Ovary (tissue), 9 donors: ENCODE data around the gene CCDC175. TPM values are rescaled to one million over a fixed set of nuclear protein-coding genes. Genes with fewer than 3 reads are reported as not detected.

Source experiments
- DNase-seq, 5 donors: peaks; one replicate each; pipeline ENCODE4 v3.0.0-alpha.2; 2019 to 2020
- H3K27ac ChIP-seq, 2 donors: fragments of 200-600 bp; one replicate each; pipeline versions ENCODE4 v1.5.1 to v1.8.0; 2019 to 2022
- H3K27me3 ChIP-seq: fragments of 200-600 bp; one replicate; pipeline ENCODE4 v1.8.0; 2022
- H3K36me3 ChIP-seq: fragments of 200-600 bp; sonication (generic); one replicate; pipeline ENCODE4 v1.5.1; 2019
- H3K4me1 ChIP-seq: one replicate; pipeline ENCODE4 v1.8.1; 2013; ENCODE audit warnings: mild to moderate bottlenecking, moderate library complexity; ENCODE audit not compliant: insufficient read depth
- H3K4me3 ChIP-seq: fragments of 200-600 bp; sonication (generic); one replicate; pipeline ENCODE4 v1.5.1; 2017
- H3K9me3 ChIP-seq, 2 donors: fragments of 200-600 bp in 1 of 2; sonication (generic) in 1 of 2; one replicate each; pipeline versions ENCODE4 v1.5.1 to v1.8.1; 2013 to 2019; ENCODE audit warnings: mild to moderate bottlenecking in 1 of 2, moderate library complexity in 1 of 2
- EP300 ChIP-seq: sonication (generic); formaldehyde crosslinking; IDR thresholded peaks from one replicate; pipeline ENCODE4 v1.6.1; 2017; ENCODE audit warnings: antibody characterized with exemption
- POLR2A ChIP-seq: fragments of 450-650 bp; IDR thresholded peaks from one replicate; pipeline ENCODE4 v1.6.1; 2017; ENCODE audit warnings: antibody characterized with exemption, mild to moderate bottlenecking, moderate library complexity
- WGBS, 3 donors: extraction: QIAGEN DNeasy Blood & Tissue Kit in 1 of 3; methylation state at CpG; one replicate each; pipeline versions ENCODE4 v1.1.5 to v1.1.7; 2013 to 2017; 5-methylcytosine and 5-hydroxymethylcytosine counted together
- intact Hi-C, 4 donors: fragments of 100-400 bp; cut with DNase I; formaldehyde crosslinking; loops; one replicate each; pipeline versions ENCODE4 v1.11.0 to v1.15.1; 2022 to 2023
- polyA plus RNA-seq, 2 donors: library from polyadenylated mRNA; stranded (reverse); fragments of 200-250 nt in 1 of 2; fragments of 350-450 nt in 1 of 2; fragmentation: Illumina TruSeq in 1 of 2; extraction: RNeasy Lipid Tissue Mini Kit (QIAGEN cat#74804) in 1 of 2; gene quantifications; one replicate each; pipeline ENCODE4 v1.2.3, GENCODE V29; 2013 to 2014
- total RNA-seq, 7 donors: library from RNA; depleted of rRNA in 2 of 7; stranded (reverse); fragments of >200 nt in 2 of 7; fragmentation: NEBNext Ultra II Directional in 3 of 7; extraction: Animal tissue kit (Norgen Biotek cat#: 25700) in 3 of 7; gene quantifications; one replicate each; pipeline versions ENCODE4 v1.1.0 to v1.2.4, GENCODE V29; 2016 to 2023
- TF ChIP-seq, protein P1 (sequence below), 3 donors: fragments of 450-650 bp in 2 of 3; fragments of 200-600 bp in 1 of 3; IDR thresholded peaks; one replicate each; pipeline versions ENCODE4 v1.5.1 to v1.8.0; 2016 to 2022; ENCODE audit warnings: antibody characterized with exemption in 3 of 3, mild to moderate bottlenecking in 1 of 3
- donor health status: DM: no; HTN: no; CAD: no; lungs with moderate emphysema.
- donor health status: DM: no; HTN: no; CAD: no.
- donor health status: Bipolar disorder and iron deficiency.
- donor health status: DM: yes; HTN: yes; CAD: no.
- donor health status: DM: no; HTN: no; CAD: no.
- donor health status: DM: yes; HTN: yes; CAD: no.

Gene CCDC175
- total and polyA plus RNA-seq, 9 donors, result 0.34 TPM; not detected in 8

DNA sequence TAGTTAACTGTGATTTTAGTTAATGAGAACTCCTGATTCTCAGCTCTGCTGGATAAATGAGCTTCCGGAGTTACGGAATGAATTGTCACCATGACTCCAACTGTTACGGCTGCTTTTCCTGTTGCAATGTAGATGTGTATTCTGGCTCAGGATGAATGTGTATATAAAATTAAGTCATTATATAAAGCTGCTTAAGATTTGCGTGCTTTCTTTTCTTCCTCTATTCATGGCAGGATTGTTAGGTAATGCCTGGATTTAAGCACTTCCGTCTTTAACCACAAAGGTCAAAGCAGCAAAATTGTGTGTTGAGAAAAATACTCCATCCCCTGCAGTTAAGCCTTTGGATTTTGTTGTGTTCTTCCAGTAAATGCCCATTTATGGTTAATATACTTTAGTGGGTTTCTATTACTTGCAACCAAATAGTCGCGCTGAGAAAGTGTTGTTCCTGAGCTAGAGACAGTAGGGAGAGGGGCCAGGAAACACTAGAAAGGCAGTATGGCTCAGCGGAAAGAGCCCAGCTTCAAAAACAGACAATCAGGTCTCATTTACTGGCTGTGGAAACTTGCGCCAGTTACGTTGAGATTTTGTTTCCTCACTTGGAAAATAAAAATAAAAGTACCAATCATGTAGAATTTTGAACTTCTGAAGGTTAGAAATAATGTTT lies 9.4 kb upstream of the CCDC175 start:
- Histone ChIP-seq H3K9me3 (no peaks in the 10 kb centered on the region), H3K27me3 (no peaks in the 10 kb centered on the region), H3K4me3 (no peak overlapping the region), H3K27ac (no peak overlapping the region), H3K4me1 (no peaks in the 10 kb centered on the region), H3K36me3 (no peaks in the 10 kb centered on the region)
- DNase-seq, result no peak
- WGBS, 3 donors, result 80 to 83% (median 82%) methylated on average over 10 of the region's 10 CpGs
- TF ChIP-seq EP300, result no peak
- TF ChIP-seq POLR2A, result no peak
- TF ChIP-seq, protein P1, sequence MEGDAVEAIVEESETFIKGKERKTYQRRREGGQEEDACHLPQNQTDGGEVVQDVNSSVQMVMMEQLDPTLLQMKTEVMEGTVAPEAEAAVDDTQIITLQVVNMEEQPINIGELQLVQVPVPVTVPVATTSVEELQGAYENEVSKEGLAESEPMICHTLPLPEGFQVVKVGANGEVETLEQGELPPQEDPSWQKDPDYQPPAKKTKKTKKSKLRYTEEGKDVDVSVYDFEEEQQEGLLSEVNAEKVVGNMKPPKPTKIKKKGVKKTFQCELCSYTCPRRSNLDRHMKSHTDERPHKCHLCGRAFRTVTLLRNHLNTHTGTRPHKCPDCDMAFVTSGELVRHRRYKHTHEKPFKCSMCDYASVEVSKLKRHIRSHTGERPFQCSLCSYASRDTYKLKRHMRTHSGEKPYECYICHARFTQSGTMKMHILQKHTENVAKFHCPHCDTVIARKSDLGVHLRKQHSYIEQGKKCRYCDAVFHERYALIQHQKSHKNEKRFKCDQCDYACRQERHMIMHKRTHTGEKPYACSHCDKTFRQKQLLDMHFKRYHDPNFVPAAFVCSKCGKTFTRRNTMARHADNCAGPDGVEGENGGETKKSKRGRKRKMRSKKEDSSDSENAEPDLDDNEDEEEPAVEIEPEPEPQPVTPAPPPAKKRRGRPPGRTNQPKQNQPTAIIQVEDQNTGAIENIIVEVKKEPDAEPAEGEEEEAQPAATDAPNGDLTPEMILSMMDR (IDR thresholded peaks at IDR 0.05), result no peak
- intact Hi-C loops, result no loop called here

DNA sequence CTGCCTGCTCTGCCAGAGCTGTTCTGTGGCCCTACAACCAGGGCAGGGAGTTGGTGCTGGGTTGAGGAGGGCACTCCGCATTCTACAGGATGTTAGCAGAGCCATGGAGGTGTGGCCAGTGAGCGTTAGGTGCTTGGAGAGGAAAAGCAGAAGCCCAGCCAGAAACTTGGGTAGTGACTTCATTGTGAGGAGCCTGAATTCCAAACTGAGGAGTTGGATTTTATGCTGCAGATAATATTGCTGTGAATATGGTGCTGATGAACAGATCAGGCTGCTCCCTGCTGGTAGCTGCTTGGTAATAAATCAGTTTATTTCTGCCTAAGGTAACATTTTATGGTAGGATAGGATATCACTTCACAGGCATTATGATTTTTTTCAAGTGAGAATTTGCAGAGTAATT lies 7.1 kb upstream of the CCDC175 start:
- Histone ChIP-seq H3K27ac (no peak overlapping the region), H3K4me1 (no peaks in the 10 kb centered on the region), H3K27me3 (no peaks in the 10 kb centered on the region), H3K36me3 (no peaks in the 10 kb centered on the region), H3K9me3 (no peaks in the 10 kb centered on the region), H3K4me3 (no peak overlapping the region)
- WGBS, 3 donors, result 39 to 56% (median 49%) methylated on average over 2 of the region's 2 CpGs
- TF ChIP-seq, protein P1 (IDR thresholded peaks at IDR 0.05), result no peak
- TF ChIP-seq EP300 (no peak), POLR2A (no peak)
- intact Hi-C loops, result no loop called here
- no peak for DNase-seq

DNA sequence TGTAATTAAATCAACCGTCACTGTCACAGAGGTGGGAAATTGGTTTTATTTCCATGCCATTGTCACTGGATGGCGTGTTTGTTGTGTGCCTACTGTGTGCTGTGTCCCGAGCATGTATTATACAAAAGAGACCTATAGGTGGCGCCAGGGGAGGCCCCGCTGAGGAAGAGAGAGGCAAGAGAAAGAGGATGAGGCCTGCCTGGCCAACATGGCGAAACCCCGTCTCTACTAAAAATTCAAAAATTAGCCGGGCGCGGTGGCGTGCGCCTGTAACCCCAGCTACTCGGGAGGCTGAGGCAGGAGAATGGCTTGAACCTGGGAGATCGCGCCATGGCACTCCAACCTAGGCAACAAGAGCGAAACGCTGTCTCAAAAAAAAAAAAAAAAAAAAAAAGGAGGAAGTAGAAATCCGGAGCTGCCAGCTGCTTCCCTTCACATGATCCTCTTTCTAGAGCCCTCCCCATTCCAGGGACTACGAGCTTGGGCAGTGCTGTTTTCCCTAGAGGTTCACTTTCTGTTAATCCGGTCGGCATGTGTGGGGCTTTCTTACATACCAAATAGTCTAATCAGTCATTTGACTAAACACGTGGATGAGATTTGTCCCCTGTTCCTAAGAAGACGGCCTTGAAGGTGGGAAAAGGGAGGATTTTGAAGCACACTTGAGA lies 6.4 kb upstream of the CCDC175 start:
- WGBS, 3 donors, result 77 to 81% (median 81%) methylated on average over 23 of the region's 23 CpGs
- TF ChIP-seq POLR2A, result no peak
- TF ChIP-seq, protein P1 (IDR thresholded peaks at IDR 0.05), result no peak
- no peak for TF ChIP-seq EP300
- Histone ChIP-seq H3K27me3 (no peaks in the 10 kb centered on the region), H3K4me3 (no peak overlapping the region), H3K4me1 (no peaks in the 10 kb centered on the region), H3K36me3 (no peaks in the 10 kb centered on the region), H3K9me3 (no peaks in the 10 kb centered on the region), H3K27ac (no peak overlapping the region)
- intact Hi-C loops, result no loop called here
- no peak for DNase-seq

DNA sequence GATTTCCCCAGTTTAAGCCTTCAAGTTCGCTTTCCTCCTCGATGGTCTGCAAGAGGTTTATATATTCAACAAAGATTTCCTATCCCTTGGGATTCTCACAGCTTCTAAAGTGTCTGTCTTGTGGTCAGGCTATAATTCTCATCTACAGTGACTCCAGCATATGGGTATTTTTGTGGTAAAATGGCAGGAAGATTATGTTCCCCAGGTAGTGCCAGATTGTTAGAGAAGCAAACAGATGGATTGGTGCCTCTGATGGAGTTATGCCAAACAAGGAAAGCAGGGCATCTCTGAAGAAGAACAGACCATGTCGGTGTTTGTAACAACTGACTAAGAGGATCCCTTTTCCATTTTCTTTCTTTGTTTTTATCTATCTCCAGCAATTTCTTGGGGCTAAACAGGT lies 5.5 kb upstream of the CCDC175 start:
- Histone ChIP-seq H3K36me3 (no peaks in the 10 kb centered on the region), H3K9me3 (no peaks in the 10 kb centered on the region), H3K4me1 (no peaks in the 10 kb centered on the region), H3K27me3 (no peaks in the 10 kb centered on the region), H3K4me3 (no peak overlapping the region), H3K27ac (no peak overlapping the region)
- no peak for TF ChIP-seq POLR2A
- no peak for TF ChIP-seq EP300
- TF ChIP-seq, protein P1 (IDR thresholded peaks at IDR 0.05), result no peak
- DNase-seq, result no peak
- intact Hi-C loops, result no loop called here
- 85 to 91% (median 87%) methylated on average over 3 of the region's 3 CpGs for WGBS, 3 donors
